Breast epithelium (tissue), 4 donors: ENCODE results near the gene ATXN1. TPM values are rescaled to one million over a fixed set of nuclear protein-coding genes. Genes with fewer than 3 reads are reported as not detected.

Source experiments
- DNase-seq, 2 donors: peaks; one replicate each; pipeline ENCODE4 v3.0.0-alpha.2; 2019; ENCODE audit warnings: low spot score in 2 of 2
- H3K27ac ChIP-seq, 2 donors: fragments of 200-600 bp; sonication (generic) in 1 of 2; one replicate each; pipeline ENCODE4 v1.5.1; 2016 to 2019; ENCODE audit warnings: mild to moderate bottlenecking in 1 of 2
- H3K27me3 ChIP-seq, 2 donors: fragments of 200-600 bp; sonication (generic) in 1 of 2; one replicate each; pipeline versions ENCODE4 v1.5.1 to v1.6.0; 2017 to 2019; ENCODE audit warnings: control low read depth in 1 of 2, mild to moderate bottlenecking in 1 of 2
- H3K36me3 ChIP-seq: fragments of 200-600 bp; one replicate; pipeline ENCODE4 v1.5.1; 2019
- H3K4me1 ChIP-seq, 2 donors: fragments of 200-600 bp; sonication (generic); one replicate each; pipeline ENCODE4 v1.5.1; 2016 to 2019; ENCODE audit warnings: control low read depth in 1 of 2
- H3K4me3 ChIP-seq, 3 donors: fragments of 200-600 bp; sonication (generic); 1 replicate in 2 of 3; 2 replicates in 1 of 3; pipeline ENCODE4 v1.5.1; 2016 to 2019; ENCODE audit warnings: mild to moderate bottlenecking in 3 of 3, moderate library complexity in 2 of 3
- H3K9me3 ChIP-seq, 2 donors: fragments of 200-600 bp; sonication (generic) in 1 of 2; one replicate each; pipeline ENCODE4 v1.5.1; 2016 to 2019; ENCODE audit warnings: control low read depth in 1 of 2
- POLR2A ChIP-seq: fragments of 450-650 bp; IDR thresholded peaks from one replicate; pipeline ENCODE4 v1.6.1; 2016; ENCODE audit warnings: antibody characterized with exemption, mild to moderate bottlenecking, moderate library complexity
- POLR2AphosphoS5 ChIP-seq, 3 donors: sonication (generic); formaldehyde crosslinking; IDR thresholded peaks; one replicate each; pipeline ENCODE4 v1.6.1; 2017; ENCODE audit warnings: antibody characterized with exemption in 3 of 3
- intact Hi-C: fragments of 100-400 bp; cut with DNase I; formaldehyde crosslinking; loops from one replicate; pipeline ENCODE4 v1.15.1; 2023; ENCODE audit warnings: low total_unique reads
- total RNA-seq, 3 donors: library from RNA; depleted of rRNA; stranded (reverse); fragments of >200 nt; gene quantifications; one replicate each; pipeline ENCODE4 v1.1.0, GENCODE V29; 2016
- TF ChIP-seq, protein P1 (sequence below), 3 donors: fragments of 450-650 bp; IDR thresholded peaks; one replicate each; pipeline ENCODE4 v1.5.1; 2016 to 2017; ENCODE audit warnings: antibody characterized with exemption in 3 of 3, mild to moderate bottlenecking in 3 of 3, moderate library complexity in 3 of 3

Gene ATXN1
- total RNA-seq, 3 donors from 2014 or later, result 26.7 to 63.2 (median 37.4) TPM

DNA sequence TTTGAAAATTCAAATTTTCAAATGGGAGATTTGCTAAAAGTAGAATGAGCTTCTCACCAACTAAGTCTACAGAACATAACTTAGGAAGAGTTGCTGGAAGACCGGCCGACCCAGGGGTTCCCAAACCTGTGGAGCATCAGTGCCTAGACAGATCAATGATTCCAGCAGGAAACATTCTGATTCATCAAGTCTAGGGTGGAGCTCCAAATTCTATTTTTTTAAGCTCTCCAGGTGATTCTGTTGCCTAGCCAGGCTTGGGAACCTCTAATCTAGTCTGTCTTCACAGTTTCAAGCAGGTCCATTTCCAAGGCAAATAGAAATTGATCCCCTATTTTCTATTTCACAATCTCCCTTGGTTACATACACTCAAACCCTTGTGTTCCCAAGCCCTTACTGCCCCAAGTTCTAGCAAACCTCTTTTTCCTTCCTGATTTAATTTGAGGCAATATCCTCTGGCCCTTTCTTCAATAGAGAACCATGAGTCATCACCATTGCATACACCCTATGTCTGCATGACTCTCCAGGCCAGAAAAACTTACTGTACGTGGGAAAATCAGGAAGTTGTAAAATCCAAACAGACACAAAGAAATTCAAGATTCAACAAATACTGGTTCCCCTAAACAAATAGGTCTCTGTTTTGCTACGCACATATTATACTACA lies 8.9 kb downstream of the ATXN1 start:
- intact Hi-C loops, result no loop called here
- no peak for DNase-seq
- Histone ChIP-seq H3K27me3 (no peaks in the 10 kb centered on the region), H3K9me3 (no peaks in the 10 kb centered on the region), H3K36me3 (no peaks in the 10 kb centered on the region), H3K4me3 (no peak overlapping the region), H3K27ac (peak overlapping the region; percentile 7 to 45), H3K4me1 (peaks cover 0 to 15% of the 10 kb centered on the region in 2 donors)
- TF ChIP-seq POLR2A (no peak), POLR2AphosphoS5 (IDR thresholded peaks at IDR 0.05) (no peak)
- TF ChIP-seq, protein P1, sequence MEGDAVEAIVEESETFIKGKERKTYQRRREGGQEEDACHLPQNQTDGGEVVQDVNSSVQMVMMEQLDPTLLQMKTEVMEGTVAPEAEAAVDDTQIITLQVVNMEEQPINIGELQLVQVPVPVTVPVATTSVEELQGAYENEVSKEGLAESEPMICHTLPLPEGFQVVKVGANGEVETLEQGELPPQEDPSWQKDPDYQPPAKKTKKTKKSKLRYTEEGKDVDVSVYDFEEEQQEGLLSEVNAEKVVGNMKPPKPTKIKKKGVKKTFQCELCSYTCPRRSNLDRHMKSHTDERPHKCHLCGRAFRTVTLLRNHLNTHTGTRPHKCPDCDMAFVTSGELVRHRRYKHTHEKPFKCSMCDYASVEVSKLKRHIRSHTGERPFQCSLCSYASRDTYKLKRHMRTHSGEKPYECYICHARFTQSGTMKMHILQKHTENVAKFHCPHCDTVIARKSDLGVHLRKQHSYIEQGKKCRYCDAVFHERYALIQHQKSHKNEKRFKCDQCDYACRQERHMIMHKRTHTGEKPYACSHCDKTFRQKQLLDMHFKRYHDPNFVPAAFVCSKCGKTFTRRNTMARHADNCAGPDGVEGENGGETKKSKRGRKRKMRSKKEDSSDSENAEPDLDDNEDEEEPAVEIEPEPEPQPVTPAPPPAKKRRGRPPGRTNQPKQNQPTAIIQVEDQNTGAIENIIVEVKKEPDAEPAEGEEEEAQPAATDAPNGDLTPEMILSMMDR (IDR thresholded peaks at IDR 0.05), result no peak

DNA sequence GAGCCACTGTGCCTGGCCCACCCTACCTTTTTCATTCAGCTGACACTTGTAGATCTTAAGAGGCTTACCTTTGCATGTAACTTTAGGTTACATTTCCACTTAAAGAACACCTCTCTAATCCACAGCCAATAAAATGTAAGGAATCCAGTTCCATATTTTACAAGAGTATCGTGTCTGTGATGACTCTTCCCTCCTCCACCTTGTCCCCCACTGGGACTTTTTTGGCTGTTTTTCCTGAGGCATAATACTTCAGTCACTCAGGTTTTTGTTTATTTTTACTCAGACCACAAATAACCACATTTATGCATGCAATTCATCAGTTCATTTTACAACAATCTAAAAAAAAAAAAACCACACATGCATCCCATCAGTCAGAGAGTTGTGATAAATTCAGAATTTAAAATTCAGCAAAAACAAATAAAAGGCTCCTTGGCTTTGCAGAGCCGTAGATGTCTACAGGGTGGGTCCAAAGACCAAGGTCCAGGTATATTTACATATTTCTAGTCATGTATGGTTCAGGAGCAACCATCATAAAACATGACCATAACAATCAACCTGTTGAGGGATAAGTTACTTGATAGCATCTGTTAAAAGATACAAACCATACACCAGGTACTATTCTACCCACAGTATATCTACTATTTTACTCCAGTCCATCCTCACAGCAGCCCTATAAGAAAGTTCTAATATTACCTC lies 9.9 kb downstream of the ATXN1 start:
- Histone ChIP-seq H3K27me3 (no peaks in the 10 kb centered on the region), H3K9me3 (no peaks in the 10 kb centered on the region), H3K4me1 (peaks cover 0 to 14% of the 10 kb centered on the region in 2 donors), H3K36me3 (no peaks in the 10 kb centered on the region), H3K4me3 (no peak overlapping the region), H3K27ac (no peak overlapping the region)
- intact Hi-C loops, result no loop called here
- TF ChIP-seq, protein P1 (IDR thresholded peaks at IDR 0.05), result no peak
- TF ChIP-seq POLR2A, result no peak
- TF ChIP-seq POLR2AphosphoS5 (IDR thresholded peaks at IDR 0.05), result no peak
- no peak for DNase-seq

DNA sequence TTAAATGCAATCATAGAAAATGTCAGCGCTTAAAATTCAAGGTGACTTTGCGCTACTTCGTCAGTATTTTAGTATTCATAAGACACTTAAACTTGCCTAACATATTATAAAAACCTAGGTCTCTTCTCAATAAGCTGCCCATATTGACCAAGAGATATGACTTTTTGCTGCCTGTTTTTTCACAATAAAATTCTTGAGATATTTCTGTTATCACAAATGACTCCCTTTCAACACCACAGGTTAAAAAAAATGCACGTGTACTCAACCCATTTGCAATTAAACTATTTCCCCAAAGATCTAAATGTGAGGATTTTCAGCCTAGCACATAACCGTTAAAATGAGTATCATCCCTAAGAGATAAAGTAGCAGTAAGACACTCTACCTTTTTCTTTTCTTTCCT lies 10.7 kb downstream of the ATXN1 start:
- intact Hi-C loops, result no loop called here
- no peak for DNase-seq
- peaks cover 0 to 8% of the 10 kb centered on the region in 2 donors for H3K4me1 ChIP-seq

DNA sequence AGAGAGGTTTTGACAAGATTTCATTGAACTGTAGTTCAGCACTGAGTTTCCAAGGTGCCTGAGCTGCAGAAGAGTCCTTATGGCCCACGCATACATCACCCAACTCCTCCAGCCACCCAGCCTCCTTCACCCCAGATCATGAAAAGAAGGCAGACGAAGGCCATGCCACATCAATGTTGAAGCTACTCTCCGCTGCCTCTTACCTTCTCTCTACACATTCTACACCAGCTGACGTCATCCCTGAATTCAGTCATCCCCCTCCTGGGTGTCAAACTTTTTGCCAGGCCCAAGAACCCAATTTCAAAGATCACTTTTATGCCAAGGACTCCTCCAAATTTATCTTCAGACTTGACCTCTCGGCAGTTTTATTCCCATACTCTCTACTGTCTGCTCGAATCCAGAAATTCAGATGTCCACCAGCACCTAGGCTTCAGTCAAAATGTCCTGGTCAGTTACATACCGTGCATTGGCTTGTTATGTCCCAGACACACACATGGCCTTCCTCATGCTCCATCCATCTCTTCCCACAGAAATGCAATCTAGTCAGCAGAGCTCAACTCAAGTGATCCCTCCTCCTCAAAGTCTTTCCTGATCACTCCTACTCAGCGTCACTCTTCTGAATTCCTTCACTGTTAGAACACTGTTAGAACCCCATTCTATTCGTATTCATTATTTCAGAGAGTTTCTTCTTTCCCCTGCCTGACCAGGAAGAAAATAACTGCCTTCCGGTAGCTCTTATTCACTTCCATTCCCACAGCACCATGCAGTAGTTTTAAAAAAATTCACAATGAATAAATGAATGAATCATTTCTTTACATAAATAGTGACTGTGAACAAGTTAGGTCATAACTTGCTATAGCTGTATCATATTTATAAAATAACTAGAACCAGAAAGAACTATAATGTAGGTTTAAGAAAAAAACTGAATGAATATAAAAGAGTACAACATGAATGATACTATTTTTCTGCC lies 11.5 kb downstream of the ATXN1 start:
- Histone ChIP-seq H3K4me3 (no peak overlapping the region), H3K36me3 (no peaks in the 10 kb centered on the region), H3K27me3 (no peaks in the 10 kb centered on the region), H3K4me1 (peaks cover 0 to 8% of the 10 kb centered on the region in 2 donors), H3K27ac (no peak overlapping the region), H3K9me3 (no peaks in the 10 kb centered on the region)
- DNase-seq, result no peak
- intact Hi-C loops, result no loop called here
- TF ChIP-seq POLR2A (no peak), POLR2AphosphoS5 (IDR thresholded peaks at IDR 0.05) (no peak)
- TF ChIP-seq, protein P1 (IDR thresholded peaks at IDR 0.05), result no peak

More for the DNA sequence above, 10.7 kb downstream of the ATXN1 start:
- Histone ChIP-seq H3K9me3 (no peaks in the 10 kb centered on the region), H3K27me3 (no peaks in the 10 kb centered on the region), H3K27ac (no peak overlapping the region), H3K4me3 (no peak overlapping the region), H3K36me3 (no peaks in the 10 kb centered on the region)
- TF ChIP-seq POLR2AphosphoS5 (IDR thresholded peaks at IDR 0.05) (no peak), POLR2A (no peak)
- TF ChIP-seq, protein P1 (IDR thresholded peaks at IDR 0.05), result no peak
